Thyroid gland (tissue), 4 donors: ENCODE results near the gene KIRREL3. TPM values are rescaled to one million over a fixed set of nuclear protein-coding genes. Genes with fewer than 3 reads are reported as not detected.

Source experiments
- DNase-seq, 2 donors: peaks; one replicate each; pipeline ENCODE4 v3.0.0-alpha.2; 2019
- H3K27ac ChIP-seq, 3 donors: fragments of 200-600 bp; sonication (generic); 1 replicate in 2 of 3; 2 replicates in 1 of 3; pipeline ENCODE4 v1.5.1; 2016 to 2019; ENCODE audit warnings: mild to moderate bottlenecking in 1 of 3, moderate library complexity in 1 of 3
- H3K27me3 ChIP-seq: fragments of 200-600 bp; sonication (generic); one replicate; pipeline ENCODE4 v1.5.1; 2019
- H3K36me3 ChIP-seq, 2 donors: fragments of 200-600 bp; sonication (generic); one replicate each; pipeline ENCODE4 v1.5.1; 2016 to 2019
- H3K4me1 ChIP-seq, 2 donors: fragments of 200-600 bp; sonication (generic); one replicate each; pipeline ENCODE4 v1.5.1; 2017 to 2019
- H3K4me3 ChIP-seq, 3 donors: fragments of 200-600 bp; sonication (generic); replicated peaks in 1 of 3; 1 replicate in 2 of 3; 2 replicates in 1 of 3; pipeline ENCODE4 v1.5.1; 2016; ENCODE audit warnings: mild to moderate bottlenecking in 1 of 3
- H3K9me3 ChIP-seq: fragments of 200-600 bp; sonication (generic); one replicate; pipeline ENCODE4 v1.5.1; 2017
- POLR2A ChIP-seq, 2 donors: fragments of 450-650 bp; IDR thresholded peaks; one replicate each; pipeline ENCODE4 v1.6.1; 2017; ENCODE audit warnings: antibody characterized with exemption in 2 of 2, mild to moderate bottlenecking in 2 of 2, moderate library complexity in 1 of 2
- WGBS, 2 donors: methylation state at CpG; one replicate each; pipeline ENCODE4 v1.1.5; 2017; 5-methylcytosine and 5-hydroxymethylcytosine counted together
- intact Hi-C: fragments of 100-400 bp; cut with DNase I; formaldehyde crosslinking; loops from one replicate; pipeline ENCODE4 v1.15.1; 2023
- total RNA-seq, 4 donors: library from RNA; depleted of rRNA; stranded (reverse); fragments of >200 nt; gene quantifications; one replicate each; pipeline ENCODE4 v1.2.3, GENCODE V29; 2016
- TF ChIP-seq, protein P1 (sequence below), 6 experiments: fragments of 200-600 bp in 3 of 6; fragments of 450-650 bp in 3 of 6; sonication (generic) in 3 of 6; IDR thresholded peaks; one replicate each; pipeline ENCODE4 v1.5.1; 2016 to 2019; ENCODE audit warnings: antibody characterized with exemption in 6 of 6, mild to moderate bottlenecking in 2 of 6, inconsistent platforms in 1 of 6, moderate library complexity in 1 of 6

KIRREL3 gene
- total RNA-seq, 4 donors from 2014 or later, result 0.78 TPM; not detected in 3

DNA sequence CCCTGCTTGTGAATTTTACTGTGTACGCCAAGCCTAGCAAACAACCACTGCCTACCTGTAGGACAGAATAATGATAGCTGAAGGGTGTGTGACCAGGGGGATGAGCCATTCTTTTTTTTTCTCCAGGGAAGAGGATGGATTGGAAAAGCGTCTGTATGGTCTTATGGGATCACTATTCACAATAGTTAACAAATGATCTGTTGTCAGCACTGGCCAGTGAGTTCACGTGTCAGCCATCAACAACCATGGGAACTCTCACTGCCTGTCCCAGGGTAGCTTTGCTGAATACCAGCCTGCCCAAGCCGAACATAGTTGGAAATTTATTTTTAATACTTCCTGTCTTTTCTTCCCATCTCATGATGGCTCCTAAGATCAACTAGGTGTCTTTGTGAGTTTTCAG, 474.9 kb downstream of the KIRREL3 start:
- DNase-seq, result no peak
- no peak overlapping the region for H3K27ac ChIP-seq
- H3K27me3 ChIP-seq, result no peaks in the 10 kb centered on the region
- intact Hi-C loops, result no loop called here
- no peaks in the 10 kb centered on the region for H3K36me3 ChIP-seq
- H3K4me3 ChIP-seq, result no peak overlapping the region
- 71 to 72% methylated on average over 4 of the region's 4 CpGs for WGBS, 2 donors
- TF ChIP-seq, protein P1, sequence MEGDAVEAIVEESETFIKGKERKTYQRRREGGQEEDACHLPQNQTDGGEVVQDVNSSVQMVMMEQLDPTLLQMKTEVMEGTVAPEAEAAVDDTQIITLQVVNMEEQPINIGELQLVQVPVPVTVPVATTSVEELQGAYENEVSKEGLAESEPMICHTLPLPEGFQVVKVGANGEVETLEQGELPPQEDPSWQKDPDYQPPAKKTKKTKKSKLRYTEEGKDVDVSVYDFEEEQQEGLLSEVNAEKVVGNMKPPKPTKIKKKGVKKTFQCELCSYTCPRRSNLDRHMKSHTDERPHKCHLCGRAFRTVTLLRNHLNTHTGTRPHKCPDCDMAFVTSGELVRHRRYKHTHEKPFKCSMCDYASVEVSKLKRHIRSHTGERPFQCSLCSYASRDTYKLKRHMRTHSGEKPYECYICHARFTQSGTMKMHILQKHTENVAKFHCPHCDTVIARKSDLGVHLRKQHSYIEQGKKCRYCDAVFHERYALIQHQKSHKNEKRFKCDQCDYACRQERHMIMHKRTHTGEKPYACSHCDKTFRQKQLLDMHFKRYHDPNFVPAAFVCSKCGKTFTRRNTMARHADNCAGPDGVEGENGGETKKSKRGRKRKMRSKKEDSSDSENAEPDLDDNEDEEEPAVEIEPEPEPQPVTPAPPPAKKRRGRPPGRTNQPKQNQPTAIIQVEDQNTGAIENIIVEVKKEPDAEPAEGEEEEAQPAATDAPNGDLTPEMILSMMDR (IDR thresholded peaks at IDR 0.05), result no peak
- TF ChIP-seq POLR2A (IDR thresholded peaks at IDR 0.05), result no peak
- H3K4me1 ChIP-seq, result no peaks in the 10 kb centered on the region
- no peaks in the 10 kb centered on the region for H3K9me3 ChIP-seq

- WGBS, 2 donors, result 72 to 81% methylated on average over 10 of the region's 10 CpGs
- Histone ChIP-seq H3K4me3 (no peak overlapping the region), H3K4me1 (no peaks in the 10 kb centered on the region), H3K36me3 (no peaks in the 10 kb centered on the region), H3K9me3 (no peaks in the 10 kb centered on the region), H3K27me3 (no peaks in the 10 kb centered on the region), H3K27ac (no peak overlapping the region)
- DNase-seq, result no peak
- intact Hi-C loops, result no loop called here
- TF ChIP-seq, protein P1 (IDR thresholded peaks at IDR 0.05), result no peak
- no peak for TF ChIP-seq POLR2A (IDR thresholded peaks at IDR 0.05)
Observed at GRCh38 chr11:126525216-126525615, 475.4 kb downstream of the KIRREL3 start.

DNA sequence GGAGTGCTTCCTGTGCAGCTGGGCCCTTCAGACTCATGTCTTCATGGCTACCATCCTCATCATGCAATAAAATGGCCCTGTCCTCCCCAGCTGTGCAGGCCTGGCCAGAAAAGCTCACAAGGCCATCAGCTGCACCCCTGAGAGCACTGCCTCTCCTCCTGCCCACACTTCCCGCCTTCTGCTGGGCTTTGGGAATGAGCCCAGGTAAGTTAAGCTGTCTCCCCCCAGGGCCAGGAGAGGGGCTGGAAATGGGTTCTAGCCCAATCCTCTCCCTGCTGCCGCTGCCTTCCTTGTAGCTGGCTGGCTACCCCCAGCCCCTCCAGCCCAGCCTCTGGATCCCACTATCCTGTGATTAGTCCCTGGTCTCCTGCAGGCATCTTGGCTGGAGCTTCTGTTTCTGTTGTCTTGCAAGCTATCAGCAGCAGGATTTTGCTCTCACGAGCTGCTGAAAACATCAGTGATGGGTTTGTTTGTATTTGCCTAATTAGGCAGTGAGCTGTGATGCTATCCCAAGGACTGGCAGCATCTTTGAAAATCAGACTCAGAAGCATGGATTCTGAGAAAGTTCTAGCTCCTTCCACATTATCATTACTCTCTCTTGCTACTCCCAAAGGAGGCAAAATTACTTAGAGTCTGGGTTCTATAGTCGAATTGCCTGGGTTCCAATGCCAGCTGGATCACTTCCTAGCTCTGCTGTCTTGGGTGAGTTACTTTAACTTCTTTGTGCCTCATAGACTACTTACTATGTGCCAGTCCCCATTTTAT, 476.9 kb downstream of the KIRREL3 start:
- 66 to 72% methylated on average over 4 of the region's 4 CpGs for WGBS, 2 donors
- no peak for TF ChIP-seq POLR2A (IDR thresholded peaks at IDR 0.05)
- TF ChIP-seq, protein P1 (IDR thresholded peaks at IDR 0.05), result no peak
- no peaks in the 10 kb centered on the region for H3K9me3 ChIP-seq
- H3K4me1 ChIP-seq, result no peaks in the 10 kb centered on the region
- H3K27me3 ChIP-seq, result no peaks in the 10 kb centered on the region
- DNase-seq, result no peak
- no peak overlapping the region for H3K4me3 ChIP-seq
- intact Hi-C loops, result no loop called here
- no peaks in the 10 kb centered on the region for H3K36me3 ChIP-seq
- no peak overlapping the region for H3K27ac ChIP-seq

- DNase-seq, result no peak
- Histone ChIP-seq H3K27me3 (no peaks in the 10 kb centered on the region), H3K9me3 (no peaks in the 10 kb centered on the region), H3K4me3 (no peak overlapping the region), H3K27ac (no peak overlapping the region), H3K36me3 (no peaks in the 10 kb centered on the region), H3K4me1 (no peaks in the 10 kb centered on the region)
- intact Hi-C loops, result no loop called here
- TF ChIP-seq, protein P1 (IDR thresholded peaks at IDR 0.05), result no peak
- no peak for TF ChIP-seq POLR2A (IDR thresholded peaks at IDR 0.05)
- 71 to 72% methylated on average over 7 of the region's 7 CpGs for WGBS, 2 donors
Observed at GRCh38 chr11:126522606-126523005, 478.0 kb downstream of the KIRREL3 start.

DNA sequence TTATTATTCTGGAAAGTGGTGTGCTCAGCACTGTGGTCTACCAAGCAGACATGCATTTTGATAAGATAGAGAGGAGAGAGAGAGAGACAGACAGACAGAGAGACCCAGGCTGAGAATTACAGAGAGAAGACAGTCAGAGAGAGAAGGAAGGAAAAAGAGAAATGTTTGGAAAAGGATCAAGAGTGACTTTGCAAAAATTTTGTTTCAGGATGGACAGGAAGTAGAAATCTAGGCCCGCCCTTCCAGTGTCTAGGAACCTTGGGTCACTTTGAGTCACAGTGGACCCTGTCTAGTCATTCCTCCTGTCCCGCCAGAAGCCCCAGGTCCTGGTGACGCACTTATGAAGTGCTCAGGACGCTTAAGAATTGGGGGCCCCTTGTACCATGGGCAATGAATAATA, 478.4 kb downstream of the KIRREL3 start:
- DNase-seq, result no peak
- intact Hi-C loops, result no loop called here
- Histone ChIP-seq H3K9me3 (no peaks in the 10 kb centered on the region), H3K27me3 (no peaks in the 10 kb centered on the region), H3K4me3 (no peak overlapping the region), H3K27ac (no peak overlapping the region), H3K4me1 (no peaks in the 10 kb centered on the region), H3K36me3 (no peaks in the 10 kb centered on the region)
- WGBS, 2 donors, result 87 to 94% methylated on average over 4 of the region's 4 CpGs
- TF ChIP-seq POLR2A (IDR thresholded peaks at IDR 0.05), result no peak
- TF ChIP-seq, protein P1 (IDR thresholded peaks at IDR 0.05), result no peak
